Left hindlimb (tissue), 1 donor: ENCODE results near the gene CCDC92B.
A peak's percentile ranks its signal among the peaks of the same experiment; 100 is the strongest.

Experiments
- DNase-seq: peaks from one replicate; pipeline ENCODE4 v3.0.0-alpha.2; 2018

The CCDC92B gene

GRCh38 chr17:2718150-2718938 is 31.1 kb downstream of the CCDC92B start:
- no peak for DNase-seq

DNA sequence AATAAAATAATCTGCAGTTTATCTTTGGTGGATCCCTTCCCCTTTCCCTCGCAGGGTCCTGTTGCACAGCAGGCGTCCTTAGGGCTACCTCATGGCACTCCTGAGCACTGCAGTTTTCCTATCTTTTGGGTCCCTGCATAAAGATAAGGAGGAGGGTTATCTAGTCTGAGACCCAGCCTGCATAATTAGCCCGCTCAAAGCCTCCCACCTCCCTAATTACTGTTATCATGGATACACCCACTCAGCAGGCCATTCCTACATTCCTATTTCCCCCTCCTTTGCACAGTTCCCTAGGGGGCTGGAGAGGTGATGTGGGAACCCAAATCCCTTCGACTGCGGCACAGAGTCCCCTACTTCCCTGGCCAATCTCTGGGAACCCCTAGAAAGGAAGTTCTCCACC is 32.8 kb downstream of the CCDC92B start:
- DNase-seq, result no peak

DNA sequence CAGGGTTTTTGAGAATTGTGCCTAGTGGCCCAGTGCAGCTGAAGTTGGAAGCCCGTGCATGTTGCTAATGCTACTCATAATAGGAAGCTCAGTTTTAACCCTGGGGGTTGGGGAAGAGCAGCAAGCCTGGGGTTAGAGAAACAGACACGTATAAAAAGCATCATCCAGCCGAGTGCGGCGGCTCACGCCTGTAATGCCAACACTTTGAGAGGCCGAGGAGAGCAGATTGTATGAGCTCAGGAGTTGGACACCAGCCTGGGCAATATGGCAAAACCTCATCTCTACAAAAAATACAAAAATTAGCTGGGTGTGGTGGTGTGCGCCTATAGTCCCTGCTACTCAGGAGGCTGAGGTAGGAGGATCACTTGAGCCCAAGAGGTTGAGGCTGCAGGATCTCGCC is 35.6 kb downstream of the CCDC92B start:
- no peak for DNase-seq

- DNase-seq, result no peak
Observed at GRCh38 chr17:2712300-2713043, 37.0 kb downstream of the CCDC92B start.

GRCh38 chr17:2711608-2712299 is 37.7 kb downstream of the CCDC92B start, which contains the start of gene CLUH:
Gene CLUH, minus strand, starts transcription at chr17:2711764. Its CDS starts 103 bp downstream, at chr17:2711661.
- peak; percentile 96 for DNase-seq

DNA sequence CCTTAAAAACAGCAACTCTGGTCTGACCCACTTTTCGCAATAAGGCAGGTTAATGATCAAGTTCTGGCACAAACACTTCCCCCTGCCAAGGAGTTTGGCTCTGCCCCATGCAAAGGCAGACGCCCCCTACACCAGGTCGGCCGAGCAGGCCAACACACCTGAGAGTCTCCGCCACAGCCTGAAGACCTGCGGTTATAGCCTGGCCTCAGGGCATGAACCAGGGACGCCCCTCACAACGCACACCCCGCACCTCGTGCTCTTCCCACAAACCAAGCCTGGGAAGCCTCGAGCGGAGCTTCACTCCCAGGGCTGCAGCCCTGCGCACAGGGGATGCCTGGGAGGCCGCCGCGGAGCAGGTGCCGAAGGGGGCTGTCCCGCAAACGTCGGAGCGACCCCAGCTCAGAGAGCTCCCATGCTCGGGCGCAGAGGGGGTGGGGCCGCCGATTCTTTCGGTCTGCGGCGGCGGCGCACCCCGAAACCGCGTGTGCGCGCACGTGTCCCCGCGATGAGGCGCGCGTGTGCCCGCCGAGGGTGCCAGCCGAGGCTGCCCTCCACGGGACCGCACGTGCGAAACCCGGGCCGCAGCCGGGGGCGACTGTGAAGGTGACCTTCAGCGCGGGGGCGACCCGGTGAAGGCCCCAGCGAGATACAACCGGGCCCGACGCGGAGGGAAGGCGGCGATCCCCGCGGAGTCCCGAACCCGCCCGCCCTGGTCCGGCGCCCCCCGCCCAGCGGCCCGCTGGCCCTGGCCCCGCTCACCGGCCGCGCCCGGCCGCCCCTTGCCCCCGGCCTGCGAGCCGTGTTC is 38.4 kb downstream of the CCDC92B start:
- DNase-seq, result no peak

GRCh38 chr17:2710071-2710802 is 39.2 kb downstream of the CCDC92B start:
- no peak for DNase-seq

GRCh38 chr17:2709183-2709661 is 40.2 kb downstream of the CCDC92B start:
- no peak for DNase-seq

DNA sequence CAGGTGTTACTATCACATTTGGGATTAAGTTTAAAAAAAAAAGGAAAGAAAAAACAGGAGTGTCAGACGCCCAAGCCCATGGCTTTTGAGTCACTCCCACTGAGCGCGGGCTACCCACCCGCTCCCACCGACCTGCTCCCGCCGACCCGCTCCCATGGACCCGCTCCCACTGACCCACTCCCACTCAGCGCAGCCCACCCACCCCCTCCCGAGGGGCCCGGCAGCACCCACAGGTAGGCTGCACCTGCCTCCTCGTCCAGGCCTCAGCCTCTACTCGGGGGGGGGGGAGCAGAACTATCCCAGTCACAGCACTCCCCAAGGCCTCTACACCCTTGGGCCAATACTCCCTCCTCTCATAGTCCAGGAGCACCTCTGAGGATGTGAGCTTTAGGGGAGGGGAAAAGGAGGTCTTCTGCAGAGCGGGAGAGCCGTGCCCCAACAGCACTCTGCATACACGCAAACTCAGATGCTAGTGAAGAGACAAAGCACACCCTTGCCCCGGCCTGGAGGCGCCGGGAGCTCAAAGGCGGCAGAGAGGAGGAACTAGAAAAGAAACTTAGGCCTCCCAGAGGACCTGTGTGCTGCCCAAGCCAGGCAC is 40.8 kb downstream of the CCDC92B start:
- no peak for DNase-seq

DNA sequence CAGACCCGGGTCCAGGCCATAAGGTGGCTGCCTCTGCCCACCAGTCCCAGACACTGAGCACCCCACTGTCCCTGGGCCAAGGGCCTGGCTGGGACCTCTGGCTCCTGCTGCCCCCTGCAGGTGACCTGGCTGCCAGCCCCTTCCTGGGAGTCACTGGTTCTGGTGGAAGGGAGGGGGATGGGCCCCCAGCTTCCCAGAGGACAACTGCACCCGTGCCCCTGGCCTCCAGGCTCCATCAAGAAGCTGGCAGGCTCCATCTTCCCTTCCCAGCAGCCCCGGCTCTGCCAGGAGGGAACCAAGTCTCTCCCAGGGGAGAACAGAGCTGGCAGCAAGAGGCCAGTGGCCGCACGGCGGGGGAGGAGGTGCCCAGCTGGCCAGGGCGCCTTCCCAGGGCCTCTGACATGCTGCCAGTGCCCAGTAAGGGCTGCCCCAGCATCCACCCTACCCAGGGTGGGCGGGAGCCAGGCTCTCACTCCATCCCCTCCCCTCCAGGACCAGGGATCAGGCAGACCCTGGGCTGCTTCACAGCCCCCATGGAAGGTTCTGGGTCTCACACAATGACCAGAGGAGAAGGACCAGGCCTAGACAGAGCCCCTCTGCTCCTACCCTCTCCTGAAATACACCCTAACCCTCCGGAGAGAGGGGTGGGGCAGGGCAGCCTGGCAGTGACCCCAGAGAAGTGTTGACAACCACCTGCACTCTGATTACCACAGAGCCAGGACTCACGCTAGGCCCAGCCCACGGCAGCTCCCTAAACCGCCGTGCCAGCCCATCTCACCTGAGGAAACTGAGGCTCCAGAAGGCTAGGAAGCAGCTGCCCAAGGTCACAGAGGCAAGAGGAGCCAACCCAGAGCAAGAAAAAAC is 41.5 kb downstream of the CCDC92B start:
- no peak for DNase-seq

DNA sequence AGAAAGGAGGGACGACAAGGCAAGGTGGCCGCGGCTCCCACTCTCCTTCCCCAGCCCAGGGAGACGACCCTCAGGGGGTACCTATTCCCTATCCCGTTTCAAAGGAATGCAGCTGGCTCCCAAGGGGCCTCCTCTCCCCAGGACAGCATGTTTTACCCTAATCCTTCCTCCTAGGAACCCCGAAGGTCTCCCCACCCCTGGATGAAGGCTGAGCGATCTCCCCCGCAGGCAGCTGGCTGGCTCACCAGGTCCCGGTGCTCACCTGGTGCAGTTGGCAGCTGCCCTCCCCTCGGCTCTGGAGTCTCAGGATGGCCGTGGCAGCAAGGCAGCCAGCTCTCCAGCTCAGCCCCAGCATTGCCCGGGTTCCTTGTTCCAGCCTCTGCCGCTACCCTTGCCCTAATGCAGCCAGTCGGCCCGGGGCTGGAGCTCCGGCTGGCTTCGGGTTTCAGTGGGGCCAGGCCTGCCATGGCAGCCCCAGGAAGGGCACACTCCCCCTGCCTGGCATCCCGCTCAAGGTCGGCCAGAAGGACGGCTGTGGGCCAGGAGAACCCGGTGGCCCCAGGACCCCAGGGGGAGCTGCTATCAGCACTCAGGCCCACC is 42.4 kb downstream of the CCDC92B start:
- DNase-seq, result no peak

- no peak for DNase-seq
Observed at GRCh38 chr17:2705888-2706795, 43.3 kb downstream of the CCDC92B start.

GRCh38 chr17:2705263-2705662 is 44.2 kb downstream of the CCDC92B start:
- DNase-seq, result no peak

- no peak for DNase-seq
Observed at GRCh38 chr17:2704890-2705248, 44.6 kb downstream of the CCDC92B start.

- DNase-seq, result no peak
Observed at GRCh38 chr17:2704031-2704889, 45.2 kb downstream of the CCDC92B start.

GRCh38 chr17:2703606-2704005 is 45.8 kb downstream of the CCDC92B start:
- DNase-seq, result no peak

GRCh38 chr17:2703181-2703580 is 46.3 kb downstream of the CCDC92B start:
- no peak for DNase-seq
